B cell (primary cell): ENCODE results near the gene RAB17.

Source experiments
- CTCF ChIP-seq: fragments of 200-600 bp; IDR thresholded peaks from one replicate; pipeline ENCODE4 v1.8.0; 2022; ENCODE audit warnings: antibody characterized with exemption, mild to moderate bottlenecking
- EZH2 ChIP-seq: IDR thresholded peaks from 2 replicates; pipeline ENCODE4 v1.6.1; 2012; ENCODE audit warnings: borderline replicate concordance, low read depth, mild to moderate bottlenecking, moderate library complexity, low read length; ENCODE audit not compliant: insufficient read depth, poor library complexity, severe bottlenecking

DNA sequence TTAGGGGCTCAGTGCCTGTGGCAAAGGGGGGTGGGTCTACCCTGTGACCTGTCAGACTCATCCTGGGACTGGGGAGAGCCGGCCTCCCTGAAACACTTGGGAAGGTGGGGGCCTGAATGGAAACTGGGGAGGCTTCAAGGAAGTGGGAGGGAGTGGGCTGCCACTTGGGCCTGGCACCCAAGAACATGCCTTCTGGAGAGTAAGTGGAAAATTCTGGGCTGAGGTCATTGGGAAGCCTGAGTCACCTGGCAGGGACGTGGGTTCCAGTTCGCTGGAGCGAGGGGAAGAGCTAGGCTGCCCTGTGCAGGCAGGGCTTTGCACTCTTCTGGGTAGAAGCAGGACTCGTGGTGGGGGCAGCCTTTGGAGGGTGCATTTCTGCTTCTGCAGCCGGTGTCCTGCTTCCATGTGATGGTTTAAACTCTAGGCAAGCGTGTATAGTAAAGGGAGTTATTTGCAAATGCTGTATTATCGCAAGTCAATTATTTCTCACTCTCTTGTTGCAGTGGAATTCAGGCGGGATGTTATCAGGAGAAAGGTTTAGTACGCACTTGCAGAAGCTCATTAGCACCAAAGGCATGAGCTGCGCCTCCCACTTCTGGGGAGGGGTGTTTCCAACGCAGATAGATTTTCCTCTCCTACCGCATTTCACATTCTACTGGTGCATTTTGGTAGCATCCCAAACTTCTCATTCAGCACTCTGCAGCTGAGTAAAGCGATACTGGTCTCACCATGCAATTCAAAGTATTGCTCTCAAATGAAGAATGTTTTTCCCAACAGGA is 40.7 kb upstream of the RAB17 start:
- TF ChIP-seq CTCF (no peak), EZH2 (no peak)
